Pancreas (tissue), 10 donors: ENCODE measurements around the gene RNF6. TPM values are rescaled to one million over a fixed set of nuclear protein-coding genes. Genes with fewer than 3 reads are reported as not detected.

Experiments used
- ATAC-seq, 4 donors: fragments of 200-7000 bp; cut with Tn5 transposase; one replicate each; pipeline versions ENCODE4 v1.8.0 to v1.9.1; 2020; ENCODE audit warnings: mild to moderate bottlenecking in 4 of 4, moderate library complexity in 4 of 4
- DNase-seq, 6 donors: peaks; one replicate each; pipeline ENCODE4 v3.0.0-alpha.2; 2020
- FAIRE-seq: peaks from 2 replicates; lab custom pipeline; 2012; peaks lifted over from hg19 to GRCh38; lab: Jason Lieb, UNC
- H3K27ac ChIP-seq, 4 donors: fragments of 200-600 bp; sonication (generic); 1 replicate in 3 of 4; 2 replicates in 1 of 4; pipeline versions ENCODE4 v1.5.0 to v1.8.0; 2020
- H3K27me3 ChIP-seq, 4 donors: fragments of 200-600 bp; one replicate each; pipeline ENCODE4 v1.8.0; 2021
- H3K36me3 ChIP-seq, 3 donors: fragments of 200-600 bp; sonication (generic) in 1 of 3; one replicate each; pipeline versions ENCODE4 v1.5.0 to v1.8.0; 2020 to 2021
- H3K4me1 ChIP-seq, 3 donors: fragments of 200-600 bp; one replicate each; pipeline ENCODE4 v1.8.0; 2021
- H3K4me3 ChIP-seq, 4 donors: fragments of 200-600 bp; sonication (generic) in 2 of 4; one replicate each; pipeline versions ENCODE4 v1.5.0 to v1.8.0; 2020 to 2021
- H3K9me3 ChIP-seq, 4 donors: fragments of 200-600 bp; one replicate each; pipeline ENCODE4 v1.8.0; 2021
- CTCF ChIP-seq, 4 donors: fragments of 200-600 bp; sonication (generic) in 3 of 4; IDR thresholded peaks; one replicate each; pipeline versions ENCODE4 v1.5.0 to v1.8.0; 2021; ENCODE audit warnings: antibody characterized with exemption in 4 of 4
- WGBS, 2 donors: extraction: QIAGEN DNeasy Blood & Tissue Kit; methylation state at CpG; one replicate each; pipeline ENCODE4 v1.1.7; 2013; 5-methylcytosine and 5-hydroxymethylcytosine counted together
- intact Hi-C, 3 donors: fragments of 100-400 bp; cut with DNase I; formaldehyde crosslinking; loops; one replicate each; pipeline versions ENCODE4 v1.11.1 to v1.14.2; 2022
- polyA plus RNA-seq, 2 donors: library from polyadenylated mRNA; stranded (reverse); fragments of 200-250 nt; gene quantifications; one replicate each; pipeline ENCODE4 v1.2.3, GENCODE V29; 2013
- total RNA-seq, 6 donors: library from RNA; stranded (reverse); fragmentation: NEBNext Ultra II Directional in 4 of 6; extraction: Animal tissue kit (Norgen Biotek cat#: 25700) in 4 of 6; gene quantifications; one replicate each; pipeline versions ENCODE4 v1.2.1 to v1.2.4, GENCODE V29; 2021 to 2023
- donor health status: healthy with polysubstance abuse.
- donor health status: DM: no; HTN: no; CAD: no; lungs with moderate emphysema.
- donor health status: DM: no; HTN: no; CAD: no.
- donor health status: control.
- donor health status: control.
- donor health status: Bipolar disorder and iron deficiency.
- donor health status: DM: yes; HTN: yes; CAD: no.
- donor health status: DM: no; HTN: no; CAD: no.
- donor health status: DM: no; HTN: no; CAD: no.
- donor health status: DM: yes; HTN: yes; CAD: no.

The RNF6 gene
- total and polyA plus RNA-seq, 8 donors, result 5.9 to 17.2 (median 11.7) TPM

GRCh38 chr13:26197298-26197697 is 24.8 kb downstream of the RNF6 start:
- ATAC-seq (no peak), FAIRE-seq (no peak), DNase-seq (no peak)
- Histone ChIP-seq H3K4me1 (peaks cover 0 to 2% (median under 1%) of the 10 kb centered on the region in 3 donors), H3K27me3 (no peaks in the 10 kb centered on the region), H3K27ac (no peak overlapping the region), H3K36me3 (no peaks in the 10 kb centered on the region), H3K4me3 (no peak overlapping the region), H3K9me3 (no peaks in the 10 kb centered on the region)
- intact Hi-C loops, result no loop called here
- no peak for TF ChIP-seq CTCF (IDR thresholded peaks at IDR 0.05)

- Histone ChIP-seq H3K9me3 (no peaks in the 10 kb centered on the region), H3K4me3 (peak overlapping the region; percentile 42 to 75 (median 55)), H3K4me1 (no peaks in the 10 kb centered on the region), H3K36me3 (no peaks in the 10 kb centered on the region), H3K27me3 (no peaks in the 10 kb centered on the region), H3K27ac (peak overlapping the region in 3 of 4 donors; percentile 64 to 89 (median 89))
- ATAC-seq (peak in 2 of 4 donors; percentile 2 to 12), FAIRE-seq (no peak), DNase-seq (peak in 3 of 6 donors; percentile 20 to 60 (median 28))
- intact Hi-C loops, result loop anchor here in 1 of 3 donors (10.0 kb wide), 2 partner anchors 308 to 508 kb away; no protein-coding TSS in a partner anchor
- WGBS, 2 donors, result 27 to 42% methylated on average over 22 of the region's 22 CpGs
- TF ChIP-seq CTCF (IDR thresholded peaks at IDR 0.05), result no peak
These were observed 35.1 kb downstream of the RNF6 start for GRCh38 chr13:26186995-26187394.

- Histone ChIP-seq H3K4me3 (peak overlapping the region; percentile 42 to 75 (median 55)), H3K9me3 (no peaks in the 10 kb centered on the region), H3K4me1 (no peaks in the 10 kb centered on the region), H3K27me3 (no peaks in the 10 kb centered on the region), H3K36me3 (no peaks in the 10 kb centered on the region), H3K27ac (peak overlapping the region; percentile 64 to 89 (median 80))
- DNase-seq (peak; percentile 90 to 96 (median 91)), FAIRE-seq (no peak), ATAC-seq (peak; percentile 96 to 98 (median 97))
- intact Hi-C loops, result loop anchor here in 1 of 3 donors (10.0 kb wide), 2 partner anchors 309 to 509 kb away; no protein-coding TSS in a partner anchor
- peak in 3 of 4 donors; percentile 17 to 32 (median 25) for TF ChIP-seq CTCF (IDR thresholded peaks at IDR 0.05)
- WGBS, 2 donors, result 1% methylated on average over 67 to 76 of the region's 76 CpGs
These were observed 35.8 kb downstream of the RNF6 start for GRCh38 chr13:26186118-26186870.

- no peak for DNase-seq
- no peaks in the 10 kb centered on the region for H3K36me3 ChIP-seq
- H3K27me3 ChIP-seq, result no peaks in the 10 kb centered on the region
- H3K4me1 ChIP-seq, result no peaks in the 10 kb centered on the region
- peak overlapping the region; percentile 64 to 89 (median 80) for H3K27ac ChIP-seq
- H3K4me3 ChIP-seq, result peak overlapping the region; percentile 42 to 75 (median 55)
- WGBS, 2 donors, result 36 to 38% methylated on average over 8 of the region's 8 CpGs
- no peak for TF ChIP-seq CTCF (IDR thresholded peaks at IDR 0.05)
- no peak for FAIRE-seq
- no peaks in the 10 kb centered on the region for H3K9me3 ChIP-seq
- intact Hi-C loops, result loop anchor here in 1 of 3 donors (10.0 kb wide), 2 partner anchors 309 to 509 kb away; no protein-coding TSS in a partner anchor
- peak; percentile 7 to 34 (median 12) for ATAC-seq
These were observed 36.4 kb downstream of the RNF6 start for GRCh38 chr13:26185720-26186117.
